Body of pancreas (tissue), 4 donors: ENCODE results near the gene SIRT7.

Experiments used
- POLR2A ChIP-seq, 3 donors: fragments of 450-650 bp; IDR thresholded peaks; one replicate each; pipeline ENCODE4 v1.6.1; 2016; ENCODE audit warnings: antibody characterized with exemption in 3 of 3, mild to moderate bottlenecking in 2 of 3
- TF ChIP-seq, protein P1 (sequence below), 7 experiments: fragments of 450-650 bp in 4 of 7; fragments of 200-600 bp in 3 of 7; sonication (generic) in 3 of 7; IDR thresholded peaks; one replicate each; pipeline ENCODE4 v1.5.1; 2016 to 2019; ENCODE audit warnings: antibody characterized with exemption in 7 of 7

- TF ChIP-seq, protein P1, sequence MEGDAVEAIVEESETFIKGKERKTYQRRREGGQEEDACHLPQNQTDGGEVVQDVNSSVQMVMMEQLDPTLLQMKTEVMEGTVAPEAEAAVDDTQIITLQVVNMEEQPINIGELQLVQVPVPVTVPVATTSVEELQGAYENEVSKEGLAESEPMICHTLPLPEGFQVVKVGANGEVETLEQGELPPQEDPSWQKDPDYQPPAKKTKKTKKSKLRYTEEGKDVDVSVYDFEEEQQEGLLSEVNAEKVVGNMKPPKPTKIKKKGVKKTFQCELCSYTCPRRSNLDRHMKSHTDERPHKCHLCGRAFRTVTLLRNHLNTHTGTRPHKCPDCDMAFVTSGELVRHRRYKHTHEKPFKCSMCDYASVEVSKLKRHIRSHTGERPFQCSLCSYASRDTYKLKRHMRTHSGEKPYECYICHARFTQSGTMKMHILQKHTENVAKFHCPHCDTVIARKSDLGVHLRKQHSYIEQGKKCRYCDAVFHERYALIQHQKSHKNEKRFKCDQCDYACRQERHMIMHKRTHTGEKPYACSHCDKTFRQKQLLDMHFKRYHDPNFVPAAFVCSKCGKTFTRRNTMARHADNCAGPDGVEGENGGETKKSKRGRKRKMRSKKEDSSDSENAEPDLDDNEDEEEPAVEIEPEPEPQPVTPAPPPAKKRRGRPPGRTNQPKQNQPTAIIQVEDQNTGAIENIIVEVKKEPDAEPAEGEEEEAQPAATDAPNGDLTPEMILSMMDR (IDR thresholded peaks at IDR 0.05), result no peak
- TF ChIP-seq POLR2A (IDR thresholded peaks at IDR 0.05), result no peak
Measured at GRCh38 chr17:81941484-81942166, 23.6 kb upstream of the SIRT7 start.
